ENCODE results near the gene PTPRH.

The PTPRH gene

GRCh38 chr19:55248166-55248675 is 38.9 kb upstream of the PTPRH start:
- no peak for TF ChIP-seq CTCF (IDR thresholded peaks at IDR 0.05; ENCODE audit: low read depth, low read length)
- H3K4me3 ChIP-seq (ENCODE audit: low read depth, low read length): no peak overlapping the region

- H3K4me3 ChIP-seq (ENCODE audit: low read depth, low read length): no peak overlapping the region
- TF ChIP-seq CTCF (IDR thresholded peaks at IDR 0.05; ENCODE audit: low read depth, low read length): no peak
Observed at GRCh38 chr19:55247621-55248099, 38.4 kb upstream of the PTPRH start.

- no peak for TF ChIP-seq CTCF (IDR thresholded peaks at IDR 0.05; ENCODE audit: low read depth, low read length)
Observed at GRCh38 chr19:55246462-55247451, 37.5 kb upstream of the PTPRH start.

GRCh38 chr19:55245236-55245904 is 36.1 kb upstream of the PTPRH start:
- no peak overlapping the region for H3K4me3 ChIP-seq (ENCODE audit: low read depth, low read length)
- TF ChIP-seq CTCF (IDR thresholded peaks at IDR 0.05; ENCODE audit: low read depth, low read length): no peak

More at GRCh38 chr19:55246462-55247451, 37.5 kb upstream of the PTPRH start:
- no peak overlapping the region for H3K4me3 ChIP-seq (ENCODE audit: low read depth, low read length)

- TF ChIP-seq CTCF (IDR thresholded peaks at IDR 0.05; ENCODE audit: low read depth, low read length): no peak
- no peak overlapping the region for H3K4me3 ChIP-seq (ENCODE audit: low read depth, low read length)
Observed at GRCh38 chr19:55244004-55244680, 34.8 kb upstream of the PTPRH start.

- TF ChIP-seq CTCF (IDR thresholded peaks at IDR 0.05; ENCODE audit: low read depth, low read length): no peak
Observed at GRCh38 chr19:55242517-55242916, 33.2 kb upstream of the PTPRH start.

More at GRCh38 chr19:55242517-55242916, 33.2 kb upstream of the PTPRH start:
- no peak overlapping the region for H3K4me3 ChIP-seq (ENCODE audit: low read depth, low read length)
